Measurements from ENCODE around the gene RENBP.

Gene RENBP

GRCh38 chrX:153964105-153964504, 19.7 kb upstream of the RENBP start:
- H3K27me3 Mint-ChIP-seq, result no peaks in the 10 kb centered on the region
- H3K9me3 Mint-ChIP-seq, result no peaks in the 10 kb centered on the region
- peaks cover 35% of the 10 kb centered on the region for H3K4me1 Mint-ChIP-seq
- H3K36me3 Mint-ChIP-seq, result peaks cover 5% of the 10 kb centered on the region
- H3K4me3 Mint-ChIP-seq, result no peak overlapping the region
- H3K27ac Mint-ChIP-seq, result no peak overlapping the region

GRCh38 chrX:153963546-153963945, 19.1 kb upstream of the RENBP start:
- no peaks in the 10 kb centered on the region for H3K27me3 Mint-ChIP-seq
- H3K27ac Mint-ChIP-seq, result no peak overlapping the region
- H3K36me3 Mint-ChIP-seq, result peaks cover 5% of the 10 kb centered on the region
- H3K9me3 Mint-ChIP-seq, result no peaks in the 10 kb centered on the region
- no peak overlapping the region for H3K4me3 Mint-ChIP-seq
- peaks cover 35% of the 10 kb centered on the region for H3K4me1 Mint-ChIP-seq

GRCh38 chrX:153961292-153961691, 16.8 kb upstream of the RENBP start:
- no peak overlapping the region for H3K27ac Mint-ChIP-seq
- H3K36me3 Mint-ChIP-seq, result no peaks in the 10 kb centered on the region
- no peaks in the 10 kb centered on the region for H3K27me3 Mint-ChIP-seq
- H3K9me3 Mint-ChIP-seq, result no peaks in the 10 kb centered on the region
- no peak overlapping the region for H3K4me3 Mint-ChIP-seq
- peaks cover 15% of the 10 kb centered on the region for H3K4me1 Mint-ChIP-seq

GRCh38 chrX:153960786-153961185, 16.3 kb upstream of the RENBP start:
- no peaks in the 10 kb centered on the region for H3K36me3 Mint-ChIP-seq
- no peak overlapping the region for H3K4me3 Mint-ChIP-seq
- no peaks in the 10 kb centered on the region for H3K27me3 Mint-ChIP-seq
- H3K4me1 Mint-ChIP-seq, result peaks cover 10% of the 10 kb centered on the region
- H3K27ac Mint-ChIP-seq, result no peak overlapping the region
- no peaks in the 10 kb centered on the region for H3K9me3 Mint-ChIP-seq

GRCh38 chrX:153960077-153960476, 15.6 kb upstream of the RENBP start:
- no peak overlapping the region for H3K4me3 Mint-ChIP-seq
- no peaks in the 10 kb centered on the region for H3K9me3 Mint-ChIP-seq
- no peak overlapping the region for H3K27ac Mint-ChIP-seq
- peaks cover 3% of the 10 kb centered on the region for H3K4me1 Mint-ChIP-seq
- no peaks in the 10 kb centered on the region for H3K27me3 Mint-ChIP-seq
- no peaks in the 10 kb centered on the region for H3K36me3 Mint-ChIP-seq

GRCh38 chrX:153959649-153960048, 15.2 kb upstream of the RENBP start:
- Mint-ChIP-seq H3K4me3 (no peak overlapping the region), H3K9me3 (no peaks in the 10 kb centered on the region), H3K36me3 (no peaks in the 10 kb centered on the region), H3K4me1 (no peaks in the 10 kb centered on the region), H3K27me3 (no peaks in the 10 kb centered on the region), H3K27ac (no peak overlapping the region)

- no peaks in the 10 kb centered on the region for H3K4me1 Mint-ChIP-seq
- H3K27ac Mint-ChIP-seq, result no peak overlapping the region
- no peaks in the 10 kb centered on the region for H3K27me3 Mint-ChIP-seq
- H3K9me3 Mint-ChIP-seq, result no peaks in the 10 kb centered on the region
- no peaks in the 10 kb centered on the region for H3K36me3 Mint-ChIP-seq
- no peak overlapping the region for H3K4me3 Mint-ChIP-seq
Measured at GRCh38 chrX:153958605-153959004, 14.2 kb upstream of the RENBP start.

- Mint-ChIP-seq H3K4me3 (no peak overlapping the region), H3K36me3 (no peaks in the 10 kb centered on the region), H3K4me1 (no peaks in the 10 kb centered on the region), H3K9me3 (no peaks in the 10 kb centered on the region), H3K27ac (no peak overlapping the region), H3K27me3 (no peaks in the 10 kb centered on the region)
Measured at GRCh38 chrX:153957224-153957623, 12.8 kb upstream of the RENBP start.

- no peaks in the 10 kb centered on the region for H3K36me3 Mint-ChIP-seq
- no peaks in the 10 kb centered on the region for H3K4me1 Mint-ChIP-seq
- no peaks in the 10 kb centered on the region for H3K9me3 Mint-ChIP-seq
- H3K27me3 Mint-ChIP-seq, result no peaks in the 10 kb centered on the region
- no peak overlapping the region for H3K27ac Mint-ChIP-seq
- no peak overlapping the region for H3K4me3 Mint-ChIP-seq
Measured at GRCh38 chrX:153956044-153956907, 11.8 kb upstream of the RENBP start.

- Mint-ChIP-seq H3K4me3 (no peak overlapping the region), H3K36me3 (no peaks in the 10 kb centered on the region), H3K4me1 (no peaks in the 10 kb centered on the region), H3K9me3 (no peaks in the 10 kb centered on the region), H3K27me3 (no peaks in the 10 kb centered on the region), H3K27ac (no peak overlapping the region)
Measured at GRCh38 chrX:153955228-153955732, 10.8 kb upstream of the RENBP start.

- Mint-ChIP-seq H3K4me1 (no peaks in the 10 kb centered on the region), H3K27ac (no peak overlapping the region), H3K27me3 (no peaks in the 10 kb centered on the region), H3K4me3 (no peak overlapping the region), H3K36me3 (no peaks in the 10 kb centered on the region), H3K9me3 (no peaks in the 10 kb centered on the region)
Measured at GRCh38 chrX:153954558-153955227, 10.2 kb upstream of the RENBP start.

GRCh38 chrX:153953892-153954557, 9.6 kb upstream of the RENBP start:
- H3K27me3 Mint-ChIP-seq, result no peaks in the 10 kb centered on the region
- H3K4me1 Mint-ChIP-seq, result no peaks in the 10 kb centered on the region
- no peak overlapping the region for H3K4me3 Mint-ChIP-seq
- no peaks in the 10 kb centered on the region for H3K9me3 Mint-ChIP-seq
- H3K27ac Mint-ChIP-seq, result no peak overlapping the region
- H3K36me3 Mint-ChIP-seq, result no peaks in the 10 kb centered on the region

GRCh38 chrX:153953342-153953830, 8.9 kb upstream of the RENBP start:
- no peaks in the 10 kb centered on the region for H3K27me3 Mint-ChIP-seq
- H3K4me1 Mint-ChIP-seq, result peaks cover 4% of the 10 kb centered on the region
- H3K36me3 Mint-ChIP-seq, result no peaks in the 10 kb centered on the region
- H3K27ac Mint-ChIP-seq, result no peak overlapping the region
- H3K4me3 Mint-ChIP-seq, result no peak overlapping the region
- no peaks in the 10 kb centered on the region for H3K9me3 Mint-ChIP-seq

GRCh38 chrX:153952373-153953026, 8.1 kb upstream of the RENBP start:
- Mint-ChIP-seq H3K9me3 (no peaks in the 10 kb centered on the region), H3K27me3 (no peaks in the 10 kb centered on the region), H3K4me1 (peaks cover 9% of the 10 kb centered on the region), H3K27ac (no peak overlapping the region), H3K36me3 (peaks cover 1% of the 10 kb centered on the region), H3K4me3 (no peak overlapping the region)

GRCh38 chrX:153951683-153952372, 7.4 kb upstream of the RENBP start:
- peaks cover 12% of the 10 kb centered on the region for H3K4me1 Mint-ChIP-seq
- no peaks in the 10 kb centered on the region for H3K27me3 Mint-ChIP-seq
- peaks cover 3% of the 10 kb centered on the region for H3K36me3 Mint-ChIP-seq
- H3K4me3 Mint-ChIP-seq, result no peak overlapping the region
- no peaks in the 10 kb centered on the region for H3K9me3 Mint-ChIP-seq
- H3K27ac Mint-ChIP-seq, result no peak overlapping the region
